ENCODE data around the gene ZNF410.

ZNF410 gene

GRCh38 chr14:73949752-73950734 is 63.4 kb downstream of the ZNF410 start, which contains the start of the genes COQ6 and FAM161B:
Gene COQ6, plus strand, starts transcription at chr14:73950302. Its CDS starts 31 bp downstream, at chr14:73950333.
Gene FAM161B, minus strand, starts transcription at chr14:73950094. Its CDS starts 68 bp downstream, at chr14:73950026.
- peak within 1 kb of the TSS; percentile 98 for H3K27ac Mint-ChIP-seq
- peaks cover 4 to 24% of the 10 kb centered on the region in 2 donors for H3K4me1 Mint-ChIP-seq
- H3K27me3 Mint-ChIP-seq: no peaks in the 10 kb centered on the region
- H3K36me3 Mint-ChIP-seq: peaks cover 3 to 9% of the 10 kb centered on the region in 2 donors
- ATAC-seq (replicated peaks) (peak; percentile 94), DNase-seq (peak; percentile 93)
- H3K9me3 Mint-ChIP-seq: no peaks in the 10 kb centered on the region
- H3K4me3 Mint-ChIP-seq: peak within 1 kb of the TSS; percentile 98 to 100

DNA sequence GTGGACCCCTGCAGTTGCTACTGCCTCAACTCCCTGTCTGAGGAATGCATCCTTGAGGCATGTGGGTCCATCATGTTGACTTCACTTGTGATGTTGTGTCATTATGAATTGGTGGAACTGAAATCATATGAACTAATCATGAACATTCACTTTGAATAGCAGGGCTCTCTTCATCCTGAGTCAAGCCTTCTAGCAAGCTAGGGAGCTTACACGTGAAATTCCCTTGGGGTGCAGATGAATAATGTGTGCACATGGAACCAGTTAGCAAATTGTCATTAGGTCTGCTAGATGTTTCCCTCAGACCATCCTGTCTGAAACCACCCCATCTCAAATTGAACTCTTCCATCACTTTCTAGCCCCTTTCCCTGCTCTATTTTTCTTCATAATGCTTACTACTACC is 67.1 kb downstream of the ZNF410 start:
- H3K4me1 Mint-ChIP-seq: peaks cover 4 to 24% of the 10 kb centered on the region in 2 donors
- no peaks in the 10 kb centered on the region for H3K9me3 Mint-ChIP-seq
- peaks cover 15 to 29% of the 10 kb centered on the region in 2 donors for H3K36me3 Mint-ChIP-seq
- H3K27me3 Mint-ChIP-seq: no peaks in the 10 kb centered on the region
- ATAC-seq (replicated peaks) (no peak), DNase-seq (no peak)
- H3K4me3 Mint-ChIP-seq: no peak overlapping the region
- H3K27ac Mint-ChIP-seq: no peak overlapping the region

- Mint-ChIP-seq H3K27me3 (no peaks in the 10 kb centered on the region), H3K4me3 (no peak overlapping the region), H3K27ac (no peak overlapping the region), H3K36me3 (peaks cover 26 to 38% of the 10 kb centered on the region in 2 donors), H3K4me1 (peaks cover 2 to 17% of the 10 kb centered on the region in 2 donors), H3K9me3 (no peaks in the 10 kb centered on the region)
- ATAC-seq (replicated peaks) (no peak), DNase-seq (no peak)
Observed at GRCh38 chr14:73955674-73956073, 69.0 kb downstream of the ZNF410 start.

- no peaks in the 10 kb centered on the region for H3K9me3 Mint-ChIP-seq
- no peak overlapping the region for H3K27ac Mint-ChIP-seq
- DNase-seq (no peak), ATAC-seq (replicated peaks) (no peak)
- no peak overlapping the region for H3K4me3 Mint-ChIP-seq
- no peaks in the 10 kb centered on the region for H3K27me3 Mint-ChIP-seq
- no peaks in the 10 kb centered on the region for H3K4me1 Mint-ChIP-seq
- peaks cover 31 to 53% of the 10 kb centered on the region in 2 donors for H3K36me3 Mint-ChIP-seq
Observed at GRCh38 chr14:73958591-73958990, 71.9 kb downstream of the ZNF410 start.

DNA sequence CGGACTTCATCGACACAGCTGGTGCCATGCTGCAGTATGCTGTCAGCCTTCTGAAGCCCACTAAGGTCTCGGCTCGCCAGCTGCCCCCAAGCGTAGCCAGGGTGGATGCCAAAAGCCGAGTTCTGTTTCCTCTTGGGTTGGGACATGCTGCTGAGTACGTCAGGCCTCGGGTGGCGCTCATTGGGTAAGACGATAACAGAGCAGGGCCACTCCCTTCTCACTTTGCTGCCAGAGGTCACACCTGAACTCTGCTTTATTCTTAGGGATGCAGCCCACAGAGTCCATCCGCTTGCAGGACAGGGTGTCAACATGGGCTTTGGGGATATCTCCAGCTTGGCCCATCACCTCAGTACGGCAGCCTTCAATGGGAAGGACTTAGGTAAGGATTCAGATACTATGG is 74.5 kb downstream of the ZNF410 start:
- ATAC-seq (replicated peaks): no peak
- no peaks in the 10 kb centered on the region for H3K9me3 Mint-ChIP-seq
- peaks cover 27 to 56% of the 10 kb centered on the region in 2 donors for H3K36me3 Mint-ChIP-seq
- no peak for DNase-seq
- no peak overlapping the region for H3K4me3 Mint-ChIP-seq
- H3K4me1 Mint-ChIP-seq: no peaks in the 10 kb centered on the region
- no peak overlapping the region for H3K27ac Mint-ChIP-seq
- no peaks in the 10 kb centered on the region for H3K27me3 Mint-ChIP-seq

GRCh38 chr14:73965216-73965615 is 78.6 kb downstream of the ZNF410 start:
- ATAC-seq (replicated peaks) (no peak), DNase-seq (no peak)
- Mint-ChIP-seq H3K27me3 (no peaks in the 10 kb centered on the region), H3K4me1 (no peaks in the 10 kb centered on the region), H3K9me3 (no peaks in the 10 kb centered on the region), H3K36me3 (peaks cover 23 to 60% of the 10 kb centered on the region in 2 donors), H3K27ac (peak overlapping the region; percentile 21), H3K4me3 (no peak overlapping the region)

GRCh38 chr14:73968885-73969284 is 82.2 kb downstream of the ZNF410 start:
- H3K4me1 Mint-ChIP-seq: no peaks in the 10 kb centered on the region
- DNase-seq (no peak), ATAC-seq (replicated peaks) (no peak)
- no peaks in the 10 kb centered on the region for H3K27me3 Mint-ChIP-seq
- H3K9me3 Mint-ChIP-seq: no peaks in the 10 kb centered on the region
- H3K27ac Mint-ChIP-seq: no peak overlapping the region
- H3K36me3 Mint-ChIP-seq: peaks cover 24 to 52% of the 10 kb centered on the region in 2 donors
- H3K4me3 Mint-ChIP-seq: no peak overlapping the region

DNA sequence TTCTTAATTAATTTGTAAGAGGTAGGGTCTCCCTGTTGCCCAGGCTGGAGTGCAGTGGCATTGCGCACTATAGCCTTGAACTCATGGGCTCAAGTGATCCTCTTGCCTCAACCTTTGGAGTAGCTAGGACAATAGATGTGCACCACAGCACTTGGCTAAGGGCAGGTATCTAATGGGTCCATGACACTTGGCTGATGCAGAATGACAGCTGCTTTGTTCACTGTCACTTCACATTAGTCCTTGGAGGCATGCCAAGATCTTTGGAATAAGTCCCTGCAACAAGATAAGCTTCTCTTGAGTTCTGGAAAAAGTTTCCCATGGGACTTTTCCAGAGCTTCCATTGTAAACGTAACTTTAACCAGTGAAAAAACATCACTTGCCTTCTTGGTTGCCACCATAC is 86.8 kb downstream of the ZNF410 start:
- DNase-seq (no peak), ATAC-seq (replicated peaks) (no peak)
- Mint-ChIP-seq H3K36me3 (peaks cover 24 to 41% of the 10 kb centered on the region in 2 donors), H3K27ac (no peak overlapping the region), H3K4me1 (no peaks in the 10 kb centered on the region), H3K9me3 (no peaks in the 10 kb centered on the region), H3K4me3 (no peak overlapping the region), H3K27me3 (no peaks in the 10 kb centered on the region)

- Mint-ChIP-seq H3K27ac (no peak overlapping the region), H3K36me3 (peaks cover 19 to 31% of the 10 kb centered on the region in 2 donors), H3K4me3 (no peak overlapping the region), H3K27me3 (no peaks in the 10 kb centered on the region), H3K9me3 (no peaks in the 10 kb centered on the region), H3K4me1 (no peaks in the 10 kb centered on the region)
- DNase-seq (no peak), ATAC-seq (replicated peaks) (no peak)
Observed at GRCh38 chr14:73976125-73976524, 89.5 kb downstream of the ZNF410 start.

- no peaks in the 10 kb centered on the region for H3K9me3 Mint-ChIP-seq
- H3K4me3 Mint-ChIP-seq: no peak overlapping the region
- peaks cover 11 to 19% of the 10 kb centered on the region in 2 donors for H3K36me3 Mint-ChIP-seq
- no peaks in the 10 kb centered on the region for H3K27me3 Mint-ChIP-seq
- ATAC-seq (replicated peaks): no peak
- DNase-seq: no peak
- H3K4me1 Mint-ChIP-seq: no peaks in the 10 kb centered on the region
- peak overlapping the region; percentile 37 for H3K27ac Mint-ChIP-seq
Observed at GRCh38 chr14:73977896-73978295, 91.2 kb downstream of the ZNF410 start.
